HG02938 (cell line): Measurements from ENCODE around the gene SHC3.

Experiments
- ATAC-seq: cut with Tn5 transposase; IDR thresholded peaks from one replicate; pipeline ENCODE4 v1.9.1; 2021; ENCODE audit warnings: mild to moderate bottlenecking, moderate library complexity; ENCODE audit not compliant: unreplicated experiment

Gene SHC3

DNA sequence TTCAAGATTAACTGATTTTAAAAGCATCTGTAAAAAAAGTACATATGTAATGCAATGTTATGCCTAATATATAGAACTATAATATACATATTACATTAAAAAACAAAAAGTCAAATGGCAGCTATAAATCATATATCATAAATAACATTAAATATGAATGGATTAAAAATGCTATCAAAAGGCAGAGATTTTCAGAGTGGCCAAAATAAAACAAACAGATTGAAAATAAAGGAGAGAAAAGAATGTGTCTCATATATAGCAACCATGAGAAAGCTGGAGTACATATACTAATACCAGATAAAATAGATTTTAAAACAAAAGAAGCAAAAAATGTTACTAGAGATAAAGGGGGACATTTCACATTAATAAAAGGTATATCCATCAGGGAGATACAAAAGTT is 148.8 kb downstream of the SHC3 start:
- ATAC-seq, result no peak

DNA sequence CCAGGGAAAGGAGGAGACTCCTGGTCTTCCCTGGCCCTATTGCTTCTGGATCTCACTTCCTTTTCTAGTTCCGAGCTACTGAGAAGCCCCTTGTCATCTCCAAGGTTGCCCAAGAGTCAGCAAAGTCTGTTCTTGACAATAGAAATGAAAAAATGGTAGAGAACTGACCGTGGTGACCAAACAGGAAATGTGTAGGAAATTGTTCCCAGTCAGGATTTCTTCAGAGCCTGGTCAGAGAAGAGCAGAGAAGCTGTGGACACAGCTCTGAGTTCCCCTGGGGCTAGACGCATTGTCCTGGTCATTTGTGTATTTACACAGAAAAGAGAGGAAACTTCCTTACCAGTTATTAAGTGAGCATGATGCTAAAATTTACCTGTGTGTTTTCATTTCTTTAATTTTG is 151.7 kb downstream of the SHC3 start:
- no peak for ATAC-seq

DNA sequence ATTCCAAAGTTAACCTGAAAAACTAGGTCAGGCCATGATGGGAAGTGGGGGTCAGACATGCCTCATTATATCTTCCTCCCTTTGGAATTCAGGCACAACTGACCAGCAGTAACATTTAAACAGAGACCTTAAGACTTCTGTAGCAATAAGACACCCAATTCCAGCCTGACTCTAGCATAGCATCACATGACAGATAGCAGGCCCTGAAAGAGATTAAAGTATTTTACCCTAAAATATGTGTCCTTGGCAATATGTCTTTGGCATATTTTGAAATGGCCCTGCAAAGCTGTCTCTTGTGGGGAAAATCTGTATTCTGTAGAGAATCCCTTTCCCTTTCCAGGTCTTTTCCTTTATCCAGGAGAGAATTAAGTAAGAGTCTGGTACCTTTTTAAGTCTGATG is 153.1 kb downstream of the SHC3 start:
- no peak for ATAC-seq

DNA sequence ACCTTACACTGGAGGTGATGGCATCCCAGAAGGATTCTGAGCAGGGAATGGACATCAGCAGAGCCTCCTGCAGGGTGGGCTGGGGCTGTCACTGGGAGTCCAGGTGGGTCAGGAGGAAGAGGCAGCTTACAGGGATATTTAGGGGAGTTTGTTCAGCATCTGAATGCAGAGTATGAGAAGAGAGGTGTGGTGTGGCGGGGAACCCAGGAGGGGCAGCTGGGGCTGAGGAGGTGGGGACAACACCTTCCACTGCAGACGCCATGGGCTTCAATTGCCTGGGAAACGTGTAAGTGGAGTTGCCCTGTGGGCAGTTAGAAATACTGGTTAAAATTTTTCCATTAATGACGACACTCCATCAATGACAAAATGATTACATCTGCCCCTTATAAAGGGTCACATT is 153.9 kb downstream of the SHC3 start:
- ATAC-seq, result no peak

DNA sequence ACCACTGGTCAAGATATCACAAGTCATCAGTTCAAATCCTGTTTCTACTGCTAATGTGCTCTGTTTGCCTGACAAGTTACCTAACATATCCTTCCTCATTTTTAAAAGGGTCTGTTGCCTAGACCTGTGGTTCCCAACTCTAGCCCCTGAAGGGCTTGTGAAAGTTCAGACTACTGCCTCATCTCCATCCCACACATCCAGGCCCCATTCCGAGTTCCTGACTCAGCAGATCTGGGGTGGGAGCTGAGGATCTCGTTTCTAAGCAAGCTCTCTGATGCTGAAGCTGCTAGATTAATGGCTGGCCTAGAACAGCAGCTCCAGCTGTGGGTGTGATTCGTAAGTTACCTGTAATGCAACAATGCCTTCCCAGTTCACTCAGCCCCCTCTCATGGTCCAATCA is 154.9 kb downstream of the SHC3 start:
- ATAC-seq, result no peak

DNA sequence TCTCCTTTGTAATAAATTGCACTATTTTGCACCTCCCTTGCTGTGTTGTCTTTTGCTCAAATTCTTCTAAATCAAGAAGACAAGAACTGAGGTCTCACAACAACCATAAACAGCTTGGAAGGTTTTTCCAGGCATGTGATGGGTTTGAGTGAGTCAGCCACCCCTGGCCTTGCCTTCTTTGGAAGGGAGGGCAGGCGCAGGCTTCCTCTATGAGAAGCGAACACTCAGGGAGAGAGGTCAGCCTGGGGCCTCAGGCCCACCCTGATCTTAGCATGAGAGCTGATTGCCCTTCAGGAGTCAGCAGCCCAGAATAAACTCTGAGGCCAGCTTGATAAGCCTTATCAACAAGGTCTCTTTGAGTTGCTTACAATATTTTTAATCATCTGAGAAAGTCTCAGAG is 155.7 kb downstream of the SHC3 start:
- ATAC-seq, result no peak

DNA sequence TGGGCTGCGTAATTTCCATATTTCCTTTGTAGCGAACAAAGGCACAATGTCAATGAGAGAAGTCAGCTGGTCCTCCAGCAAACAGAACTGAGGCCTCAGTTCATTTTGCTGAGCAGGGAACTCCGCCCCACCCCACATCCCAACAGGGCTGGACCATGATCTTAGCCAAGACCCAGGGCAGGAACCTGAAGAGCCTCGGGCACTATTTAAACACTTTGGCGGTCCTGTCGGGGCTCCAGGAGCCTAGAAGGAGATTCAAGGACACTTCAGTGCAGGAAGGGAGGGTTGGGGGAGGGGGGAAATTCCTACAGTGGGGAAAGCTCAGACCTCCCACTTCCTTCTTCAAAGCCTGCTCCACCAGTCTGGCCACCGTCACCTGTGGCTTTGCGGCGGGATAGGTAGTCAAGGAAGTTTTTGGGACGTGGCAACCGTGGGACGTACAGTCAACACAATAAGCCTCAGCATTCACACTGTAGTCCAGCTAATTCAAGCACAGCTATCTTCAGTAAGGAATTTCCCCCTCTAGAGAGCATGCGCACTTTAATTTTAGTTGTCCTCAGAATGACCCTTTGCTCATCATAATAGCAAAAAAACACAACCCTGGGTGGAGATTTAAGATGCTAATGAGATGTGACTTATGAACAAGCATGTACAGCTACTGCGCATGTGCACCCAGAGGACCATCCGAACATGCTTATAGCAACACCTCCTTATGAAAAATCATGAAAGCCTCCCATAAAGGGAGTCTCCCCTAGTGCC is 156.4 kb downstream of the SHC3 start:
- ATAC-seq, result no peak

DNA sequence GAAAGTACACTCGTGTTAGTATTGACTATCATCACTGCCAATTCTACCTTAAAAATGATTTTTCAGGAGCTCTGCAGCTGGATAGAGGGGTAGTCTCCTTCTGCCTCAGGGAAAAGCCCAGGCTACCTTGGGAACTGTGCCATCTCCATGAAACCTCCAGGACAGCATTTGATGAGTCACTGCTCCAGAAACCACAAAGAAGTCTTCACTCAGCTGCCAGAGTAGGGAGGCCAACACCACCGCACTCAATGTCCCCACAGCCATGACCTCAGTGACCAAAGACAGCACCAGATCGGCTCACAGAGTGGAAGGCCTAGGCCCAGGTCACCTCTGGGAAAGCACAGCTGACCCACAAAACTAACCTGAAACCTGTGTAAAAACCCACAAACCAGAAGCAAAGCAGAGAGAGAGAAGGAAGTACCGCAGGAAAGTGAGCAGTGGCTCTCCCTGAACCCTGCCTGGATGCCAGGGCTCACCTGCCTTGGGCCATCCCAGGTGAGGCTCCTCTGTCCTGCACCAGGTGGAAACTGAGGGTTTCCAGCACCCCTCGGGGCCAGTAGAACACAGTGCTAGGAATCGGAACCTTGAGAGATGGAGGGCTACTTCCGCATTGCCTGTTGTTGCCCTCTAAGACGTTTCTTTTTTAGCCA is 157.3 kb downstream of the SHC3 start:
- ATAC-seq, result no peak

DNA sequence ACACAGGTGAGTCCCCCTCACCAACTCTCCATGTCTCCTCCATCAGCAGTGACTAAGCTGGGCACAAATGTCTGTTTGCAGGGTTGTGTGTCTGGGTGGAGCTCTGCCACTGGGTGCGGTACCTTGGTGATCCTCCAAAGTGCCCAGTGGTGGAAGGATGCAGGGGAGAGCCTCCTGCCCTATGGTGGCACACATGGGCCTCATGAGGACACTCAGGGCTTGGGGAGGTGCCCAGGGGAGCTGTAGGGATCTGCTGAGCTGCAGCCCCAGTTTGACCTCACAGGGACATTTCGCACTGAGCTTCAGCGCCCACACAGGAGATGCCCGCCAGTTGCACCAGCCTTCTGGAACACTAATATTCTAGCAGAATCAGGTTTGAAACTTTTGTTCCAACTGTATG is 157.9 kb downstream of the SHC3 start:
- ATAC-seq, result no peak

DNA sequence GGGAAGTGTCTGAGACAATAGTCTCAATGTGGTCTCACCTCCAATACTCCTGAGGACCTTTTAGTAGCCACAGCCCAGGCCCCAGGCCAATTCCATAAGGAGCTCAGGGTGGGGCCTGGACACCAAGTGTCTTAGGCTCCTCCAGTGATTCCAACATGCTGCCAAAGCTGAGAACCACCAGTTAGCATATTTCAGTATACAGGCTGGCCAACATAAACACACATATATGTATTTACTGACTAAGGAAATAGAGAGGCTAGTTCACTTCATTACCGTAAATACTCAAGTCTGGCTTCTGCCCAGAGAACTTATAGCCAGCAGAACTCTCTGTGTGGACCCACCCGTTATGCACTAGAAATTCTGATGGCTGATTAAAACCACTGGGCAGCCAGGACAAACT is 163.3 kb downstream of the SHC3 start:
- no peak for ATAC-seq

DNA sequence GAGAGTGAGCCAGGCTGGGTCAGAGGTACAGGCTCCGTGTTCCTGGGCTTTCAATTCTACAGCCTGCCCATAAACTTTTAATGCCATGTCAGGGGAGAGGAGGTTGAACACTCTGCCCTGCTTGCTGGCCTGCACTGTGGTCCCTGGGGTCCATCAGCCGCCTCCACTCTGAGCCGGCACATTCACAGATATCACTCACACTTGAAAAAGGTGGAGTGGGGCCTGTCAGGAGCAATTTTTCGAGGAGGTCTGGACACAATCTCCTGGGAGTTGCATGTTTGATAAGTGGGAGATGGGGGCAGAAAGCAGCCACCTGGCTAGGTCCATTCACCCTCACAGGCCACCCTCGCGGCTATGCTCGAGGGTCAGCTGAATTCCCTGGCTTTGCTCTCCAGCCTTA is 164.5 kb downstream of the SHC3 start:
- ATAC-seq, result no peak

DNA sequence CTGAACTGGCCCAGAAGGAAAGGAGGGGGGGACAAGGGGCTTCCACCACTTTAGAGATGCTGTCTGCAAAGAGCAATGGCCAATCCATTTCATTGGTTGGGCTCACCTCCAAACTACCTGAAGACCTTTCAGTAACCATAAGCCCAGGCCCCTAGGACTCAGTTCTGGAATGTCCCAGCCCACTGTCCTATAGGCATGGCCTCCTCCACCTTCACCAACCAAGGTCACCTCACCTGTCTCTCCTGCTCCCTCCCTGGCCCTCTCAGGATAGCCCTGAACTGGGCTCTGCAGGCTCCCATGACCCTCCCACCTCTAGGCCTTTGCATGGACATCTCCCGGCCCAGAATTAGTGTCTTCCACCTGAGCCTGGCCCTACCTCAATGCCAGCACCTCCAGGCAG is 165.0 kb downstream of the SHC3 start:
- ATAC-seq, result no peak

DNA sequence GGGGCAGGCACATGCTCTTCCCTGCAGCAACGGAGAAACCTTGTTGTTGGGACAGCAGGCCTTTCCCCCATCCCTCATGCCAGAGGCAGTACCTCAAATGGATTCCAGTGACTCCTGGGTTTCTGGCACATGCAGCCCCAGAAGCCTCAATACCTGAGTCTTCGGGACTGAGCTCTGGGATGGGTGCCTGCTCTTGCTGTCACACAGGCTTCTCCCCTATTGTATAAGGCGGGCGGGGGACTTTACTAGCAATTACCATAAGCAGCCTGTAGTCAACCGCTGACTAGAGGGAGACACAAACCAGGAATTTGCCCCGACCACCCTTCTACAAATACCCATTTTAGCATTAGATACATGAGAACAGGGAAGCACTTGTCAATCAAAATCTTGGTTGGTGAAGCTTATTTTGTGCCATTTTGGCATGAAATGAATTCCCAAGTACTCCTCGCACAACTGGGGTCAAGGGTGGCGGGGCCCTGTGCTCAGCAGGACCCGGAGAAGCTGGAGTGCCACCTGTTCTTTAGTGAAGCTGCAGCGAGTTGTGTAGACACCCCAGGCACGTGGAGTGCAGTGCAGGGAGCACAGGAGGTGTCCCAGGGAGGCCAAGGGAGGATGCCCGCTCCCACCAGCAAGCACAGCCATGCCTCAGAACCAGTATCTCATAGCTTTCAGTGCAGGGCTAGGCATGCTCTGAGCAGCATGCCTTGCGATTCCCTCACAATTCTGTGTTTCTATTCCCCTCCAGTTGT is 166.2 kb downstream of the SHC3 start:
- ATAC-seq, result no peak

DNA sequence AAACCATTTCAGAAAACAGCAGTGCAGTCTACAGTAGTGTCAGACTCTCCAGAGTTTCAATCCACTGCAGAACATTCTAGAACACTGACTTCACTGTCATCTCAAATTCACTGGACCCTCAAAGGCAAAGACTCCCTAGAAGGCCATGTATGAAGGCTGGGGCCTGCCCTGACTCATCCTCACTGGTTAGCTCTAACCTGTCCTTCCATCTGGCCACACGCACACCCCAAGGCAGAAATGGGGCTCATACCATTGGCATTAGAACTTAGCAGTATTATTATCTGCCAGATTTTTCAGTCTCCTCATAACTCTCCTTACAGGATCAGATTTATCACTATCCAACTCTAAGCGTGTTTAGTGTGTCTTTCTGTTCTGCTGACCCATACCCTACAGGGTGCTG is 166.9 kb downstream of the SHC3 start:
- no peak for ATAC-seq

DNA sequence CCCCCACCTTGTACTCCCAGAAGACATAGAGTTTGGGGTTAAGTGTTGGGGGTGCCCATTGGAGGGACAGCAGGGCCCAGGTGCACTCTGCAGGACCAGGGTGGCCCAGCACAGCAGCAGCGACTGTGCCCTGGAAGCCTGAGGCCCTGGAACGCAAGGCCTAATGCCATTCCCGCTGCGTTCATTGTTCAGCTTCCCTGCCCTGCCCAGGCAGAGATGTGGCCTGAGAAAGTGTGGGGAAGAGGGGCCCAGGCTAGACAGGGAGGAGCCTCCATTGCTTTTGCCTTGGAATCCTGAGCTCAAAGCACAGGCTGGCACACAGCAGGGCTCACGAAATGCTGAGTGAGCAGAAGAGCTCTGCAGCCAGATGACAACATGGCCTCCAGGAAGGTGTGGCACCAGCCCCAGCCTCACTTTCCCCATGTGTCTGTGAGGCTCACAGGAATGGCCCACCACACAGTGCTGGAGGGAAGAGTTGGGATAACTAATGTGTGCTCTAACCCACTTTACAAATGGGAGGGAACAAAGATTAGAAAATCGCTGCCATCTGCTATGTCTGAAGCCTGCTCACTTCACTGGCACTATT is 168.0 kb downstream of the SHC3 start:
- no peak for ATAC-seq

DNA sequence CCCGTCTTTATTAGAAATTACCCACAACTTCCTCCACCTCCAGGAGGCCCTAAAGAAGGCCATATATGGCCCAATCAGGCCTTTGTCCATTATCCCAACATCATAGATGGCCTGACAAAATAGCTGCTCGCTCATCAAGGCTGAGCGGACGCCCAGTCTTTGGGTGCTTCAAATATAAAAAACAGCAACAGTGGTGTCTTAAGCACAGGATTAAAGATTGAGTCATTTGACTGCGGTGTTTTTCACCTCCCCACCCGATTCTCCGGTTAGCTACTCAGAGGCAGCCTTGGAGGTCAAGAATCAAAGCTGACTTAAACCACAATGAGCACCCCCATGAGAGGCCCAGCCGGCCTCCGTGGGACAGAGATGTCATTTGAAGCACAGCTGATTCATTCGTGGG is 168.6 kb downstream of the SHC3 start:
- ATAC-seq, result no peak

DNA sequence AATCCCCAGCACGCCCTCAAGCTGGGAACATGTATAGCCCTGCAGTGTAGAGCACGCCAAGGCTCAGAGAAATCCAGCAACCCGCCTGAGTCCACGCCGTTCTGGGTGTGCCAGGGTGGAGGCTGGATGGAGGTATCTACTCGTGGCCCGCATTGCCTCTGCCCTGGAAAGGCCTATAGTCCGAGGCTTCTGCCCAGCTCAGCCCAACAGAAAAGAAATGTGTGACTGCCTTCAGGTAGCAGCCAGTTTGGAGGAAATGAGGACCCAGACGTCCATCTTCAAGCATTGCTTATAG is 169.1 kb downstream of the SHC3 start:
- ATAC-seq, result no peak

DNA sequence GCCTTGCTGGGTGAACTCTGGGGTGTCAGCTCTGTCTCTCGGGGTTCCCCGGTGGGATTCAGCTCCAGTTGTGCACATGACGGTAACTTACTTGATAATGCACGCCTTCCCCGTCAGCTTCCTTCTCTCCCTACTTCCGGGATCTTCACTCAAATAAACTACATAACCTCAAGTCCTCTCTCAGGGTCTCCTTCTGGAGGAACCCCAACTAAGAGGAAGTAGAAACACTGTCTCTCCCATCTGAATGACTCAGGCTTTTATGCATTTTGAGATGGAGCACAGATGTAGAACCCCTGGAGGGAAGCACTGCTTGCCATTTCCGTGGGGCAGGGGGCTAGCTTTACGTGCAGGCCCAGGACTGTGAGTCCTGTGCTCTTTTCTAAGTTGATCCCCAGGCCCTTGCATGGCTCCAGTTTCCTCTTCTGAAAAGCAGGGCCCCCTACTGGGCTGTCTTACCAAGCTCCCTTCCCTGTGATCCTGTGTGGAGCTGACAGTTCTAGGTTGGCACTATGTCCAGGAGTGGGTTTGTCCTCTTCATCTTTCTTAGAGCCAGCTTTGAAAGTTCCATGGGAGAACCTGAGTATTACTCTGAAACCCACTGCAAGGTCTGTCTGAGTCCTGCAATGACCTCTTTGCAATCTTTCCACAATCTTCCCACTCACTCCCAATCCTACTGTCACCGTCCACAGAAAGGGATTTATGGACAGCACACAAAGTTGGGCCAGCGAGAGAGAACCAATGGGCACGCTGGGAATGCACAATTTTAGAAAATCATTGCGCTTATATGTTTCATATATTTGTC is 169.7 kb downstream of the SHC3 start:
- ATAC-seq, result no peak

DNA sequence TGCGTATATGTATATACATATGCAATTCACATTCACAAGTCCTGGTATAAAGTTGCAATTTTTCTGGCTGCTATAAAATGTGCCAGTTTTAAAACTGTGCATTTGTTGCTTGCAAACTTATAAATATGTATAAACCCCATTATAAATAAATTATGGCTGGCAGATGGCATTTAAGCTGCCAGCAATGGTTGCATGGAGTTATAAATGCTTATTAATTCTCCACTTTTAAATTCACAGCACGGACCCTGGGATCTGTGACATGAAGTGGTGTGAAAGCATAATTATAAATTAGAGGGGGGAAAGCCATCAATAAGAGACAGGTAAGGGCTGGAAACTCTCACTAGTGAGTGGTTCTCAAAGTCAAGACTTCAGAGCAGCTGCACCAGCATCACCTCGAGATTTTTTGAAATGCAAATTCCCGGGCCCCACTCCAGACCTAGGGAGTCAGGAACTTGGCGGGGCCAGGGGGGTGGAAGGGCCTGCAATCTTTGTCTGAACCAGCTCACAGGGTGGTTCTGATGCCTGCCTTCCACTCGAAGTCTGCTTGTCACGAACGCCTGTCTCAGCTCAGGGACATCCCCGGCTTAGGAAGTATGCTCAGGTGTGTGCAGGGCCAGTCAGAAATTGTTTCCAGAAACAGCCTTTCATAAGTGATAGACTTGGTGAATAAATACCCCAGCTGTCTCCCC is 170.4 kb downstream of the SHC3 start:
- no peak for ATAC-seq
